DMS79 treated with DMSO at 0.1 percent for 48 hours (cell line): ENCODE results near the gene MRAP.
"Not testable (repeated sequence)": the region's sequence is repeated elsewhere in the genome, so short reads cannot be mapped to it uniquely, and the experiment has no call there.

Experiments
- DNase-seq: peaks from one replicate; lab custom pipeline; 2025; lab: John Stamatoyannopoulos, UW

MRAP gene

DNA sequence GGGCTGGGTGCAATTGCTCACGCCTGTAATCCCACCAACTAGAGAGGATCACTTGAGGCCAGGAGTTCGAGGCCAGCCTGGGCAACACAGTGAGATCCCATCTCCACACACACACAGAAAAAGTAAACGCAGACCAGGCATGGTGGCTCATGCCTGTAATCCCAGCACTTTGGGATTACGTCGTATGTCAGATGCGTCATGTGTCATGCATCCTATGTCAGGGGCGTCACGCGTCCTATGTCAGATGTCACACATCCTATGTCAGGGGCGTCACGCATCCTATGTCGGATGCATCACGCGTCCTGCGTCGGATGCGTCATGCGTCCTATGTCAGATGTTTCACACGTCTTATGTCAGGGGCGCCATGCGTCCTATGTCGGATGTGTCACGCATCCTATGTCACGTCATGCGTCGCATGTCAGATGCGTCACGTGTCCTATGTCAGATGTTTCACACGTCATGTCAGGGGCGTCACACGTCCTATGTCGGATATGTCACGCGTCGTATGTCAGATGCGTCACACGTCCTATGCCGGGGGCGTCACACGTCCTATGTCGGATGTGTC, 1.5 kb downstream of the MRAP start:
- DNase-seq = no peak

- no peak for DNase-seq
Measured at GRCh38 chr21:32301596-32301995, 2.9 kb downstream of the MRAP start.

- no peak for DNase-seq
Measured at GRCh38 chr21:32302560-32302959, 3.9 kb downstream of the MRAP start.

DNA sequence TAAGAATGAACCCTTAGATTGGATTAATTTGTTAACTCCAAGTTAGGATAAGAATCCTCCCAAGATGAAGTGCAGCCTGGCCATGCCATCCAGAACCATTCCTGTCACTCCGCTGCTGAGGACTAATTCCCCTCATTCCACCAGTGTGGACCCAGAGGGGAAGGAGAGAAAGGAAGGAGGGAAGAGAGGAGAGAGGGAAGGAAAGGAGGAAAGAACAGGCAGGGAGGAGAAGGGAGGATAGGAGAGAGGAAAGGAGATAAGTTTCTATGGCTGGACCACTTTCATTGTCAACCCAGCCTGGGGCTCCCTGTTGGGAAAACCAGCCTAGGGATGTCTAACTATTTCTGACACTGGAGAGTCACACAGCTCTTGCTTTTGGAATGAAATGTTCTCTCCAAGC, 4.7 kb downstream of the MRAP start:
- no peak for DNase-seq

DNA sequence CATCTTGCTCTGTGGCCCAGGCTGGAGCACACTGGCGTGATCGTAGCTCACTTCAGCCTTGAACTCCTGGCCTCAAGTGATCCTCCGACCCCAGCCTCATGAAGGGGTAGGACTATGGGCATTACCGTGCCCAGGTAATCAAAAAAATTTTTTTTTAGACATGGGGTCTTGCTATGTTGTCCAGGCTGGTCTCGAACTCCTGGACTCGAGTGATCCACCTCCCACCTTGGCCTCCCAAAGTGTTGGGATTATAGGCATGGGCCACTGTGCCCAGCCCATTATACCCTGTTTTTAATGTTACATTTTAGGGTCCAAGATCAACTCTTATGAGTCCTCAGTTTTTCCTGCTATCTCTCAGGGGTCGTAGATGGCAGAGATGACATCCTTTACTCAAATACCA, 6.3 kb downstream of the MRAP start:
- no peak for DNase-seq

DNA sequence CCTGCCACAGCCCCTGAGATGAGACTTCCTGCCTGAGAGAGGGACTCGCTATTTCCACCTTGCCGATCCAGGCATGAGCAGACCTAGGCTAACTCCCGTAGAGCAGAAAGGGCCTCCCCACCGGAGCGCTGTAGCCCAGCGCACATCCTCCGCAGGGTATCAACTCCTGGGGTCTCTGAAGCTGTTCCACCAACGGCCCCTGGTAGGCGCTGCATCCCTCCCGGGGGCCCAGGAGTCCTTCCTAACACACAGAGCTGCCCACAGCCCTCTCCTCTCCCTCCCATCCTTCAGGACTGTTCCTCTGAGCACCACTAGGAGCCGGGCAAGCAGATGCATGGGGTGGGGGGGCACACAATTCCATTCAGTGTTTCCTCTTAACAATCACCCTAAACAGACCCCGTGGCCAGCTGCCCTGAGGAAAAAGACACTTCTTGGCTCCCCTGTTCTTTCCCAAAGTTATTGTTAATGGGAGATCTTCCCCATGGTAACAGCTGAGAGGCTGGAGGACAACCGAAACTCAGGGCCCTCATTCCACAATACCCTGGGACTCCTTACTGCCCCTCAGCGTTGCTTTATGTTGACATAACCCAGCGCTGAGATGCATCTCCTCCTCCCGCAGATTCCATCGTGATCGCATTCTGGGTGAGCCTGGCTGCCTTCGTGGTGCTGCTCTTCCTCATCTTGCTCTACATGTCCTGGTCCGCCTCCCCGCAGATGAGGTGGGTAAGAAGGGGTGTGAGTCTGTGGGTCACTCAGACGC, 7.5 kb downstream of the MRAP start:
- DNase-seq = no peak

- no peak for DNase-seq
Measured at GRCh38 chr21:32307706-32308105, 9.1 kb downstream of the MRAP start.

DNA sequence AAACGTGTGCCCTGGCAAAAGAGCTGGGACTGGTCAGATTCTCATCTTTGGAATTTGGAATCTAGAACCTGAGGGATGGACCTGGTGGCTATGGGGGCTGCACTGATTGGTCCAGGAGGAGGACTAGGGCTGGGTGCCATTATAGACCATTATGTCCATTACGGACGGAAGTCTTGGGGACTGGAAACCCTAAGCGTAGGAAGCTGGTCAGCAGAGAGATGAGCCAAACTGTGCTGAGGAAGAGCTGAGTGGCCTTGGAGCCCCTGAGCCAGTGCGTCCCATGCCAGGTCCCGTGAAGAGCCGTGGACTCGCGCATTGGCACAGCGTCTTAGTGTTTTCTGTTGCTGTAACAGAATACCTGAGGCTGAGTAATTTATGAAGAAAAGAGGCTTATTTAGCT, 10.0 kb downstream of the MRAP start:
- DNase-seq = no peak

- no peak for DNase-seq
Measured at GRCh38 chr21:32309906-32310460, 11.3 kb downstream of the MRAP start.

DNA sequence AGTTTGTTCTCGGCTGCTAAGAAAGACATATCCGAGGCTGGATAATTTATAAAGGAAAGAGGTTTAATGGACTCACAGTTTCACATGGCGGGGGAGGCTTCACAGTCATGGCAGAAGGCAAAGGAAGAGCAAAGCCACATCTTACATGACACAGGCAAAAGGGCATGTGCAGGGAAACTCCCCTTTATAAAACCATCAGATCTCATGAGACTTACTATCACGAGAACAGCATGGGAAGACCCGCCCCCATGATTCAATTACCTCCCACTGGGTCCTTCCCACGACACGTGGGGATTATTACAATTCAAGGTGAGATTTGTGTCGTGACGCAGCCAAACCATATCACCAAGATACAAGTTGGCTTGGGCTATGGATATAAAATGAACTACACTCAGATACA, 12.3 kb downstream of the MRAP start:
- not testable (repeated sequence) for DNase-seq

GRCh38 chr21:32311621-32312020, 13.0 kb downstream of the MRAP start:
- no peak for DNase-seq

- no peak for DNase-seq
Measured at GRCh38 chr21:32312326-32312725, 13.7 kb downstream of the MRAP start.

- DNase-seq = no peak
Measured at GRCh38 chr21:32312976-32313375, 14.3 kb downstream of the MRAP start.

- no peak for DNase-seq
Measured at GRCh38 chr21:32314806-32315205, 16.2 kb downstream of the MRAP start.

DNA sequence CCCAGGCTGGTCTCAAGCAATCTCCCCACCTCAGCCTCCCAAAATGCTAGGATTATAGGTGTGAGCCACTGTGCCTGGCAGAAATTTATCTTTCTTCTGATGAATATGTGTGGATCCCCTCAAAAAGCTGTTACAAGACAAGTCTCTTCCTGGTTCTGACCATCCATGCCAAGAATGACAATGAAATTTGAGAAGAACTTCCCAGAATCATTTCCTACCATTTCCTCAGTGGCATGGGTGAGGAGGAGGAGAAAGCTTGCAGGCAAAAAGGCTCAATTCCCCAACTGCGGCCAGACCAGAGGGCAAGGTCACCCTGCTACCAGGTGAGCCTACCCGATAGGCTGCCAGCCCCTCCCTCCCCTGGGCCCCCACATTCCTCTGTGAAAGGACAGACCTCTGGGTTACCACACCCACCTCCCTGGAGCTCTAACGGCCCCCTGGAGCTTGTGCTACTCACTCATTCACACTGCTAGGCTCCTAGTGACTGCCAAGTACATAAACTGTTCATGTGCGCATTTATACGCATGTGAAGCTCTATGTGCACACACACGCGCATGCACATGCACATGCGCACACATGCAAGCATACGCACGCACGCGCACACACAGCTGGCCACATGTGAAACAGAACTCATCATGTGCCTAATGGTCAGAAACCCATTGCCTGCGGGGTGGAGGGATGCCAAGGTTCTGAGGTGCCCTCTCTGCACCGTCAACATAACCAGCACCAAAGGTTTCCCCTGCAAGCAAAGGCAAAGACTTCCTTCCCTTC, 17.0 kb downstream of the MRAP start:
- DNase-seq = no peak

- DNase-seq = no peak
Measured at GRCh38 chr21:32316361-32317215, 17.9 kb downstream of the MRAP start.

DNA sequence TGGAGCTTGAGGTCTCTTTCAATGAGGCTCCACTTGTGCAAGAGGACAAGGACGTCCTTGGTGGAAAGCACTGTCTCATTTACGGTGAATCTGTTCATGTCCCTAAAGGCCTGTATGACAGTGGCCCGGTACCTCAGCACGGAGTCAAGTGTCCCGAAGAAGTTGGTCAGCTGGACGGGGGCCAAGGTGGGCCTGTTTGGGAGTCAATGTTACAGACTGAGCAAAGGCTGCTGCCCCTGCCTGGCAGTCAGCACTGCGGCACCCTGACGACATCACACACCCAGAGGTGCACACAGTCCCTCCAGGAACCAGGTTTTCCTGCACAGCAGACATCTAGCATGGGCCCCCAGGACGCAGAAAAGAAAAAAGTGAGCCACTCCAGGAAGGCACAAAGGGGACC, 19.1 kb downstream of the MRAP start:
- DNase-seq = no peak

DNA sequence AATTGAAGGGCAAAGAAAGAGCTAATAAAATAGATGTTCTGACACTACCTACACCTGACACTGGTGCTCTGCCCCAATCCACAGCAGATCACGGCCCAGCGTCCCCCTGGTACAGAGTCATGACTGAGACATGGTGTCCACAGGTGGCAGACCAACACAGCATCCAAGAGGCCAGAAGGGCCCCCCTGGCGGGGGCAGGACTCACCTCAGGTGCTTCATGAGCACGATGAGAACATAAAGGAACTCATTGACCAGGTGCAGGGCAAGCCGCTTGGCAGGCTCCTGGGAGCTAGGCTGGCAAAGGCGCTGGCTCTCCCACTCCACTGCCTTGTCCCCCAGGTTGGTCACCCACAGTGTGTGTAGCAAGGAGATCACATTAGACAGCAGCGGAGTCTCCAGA, 20.4 kb downstream of the MRAP start:
- DNase-seq = no peak

- DNase-seq = no peak
Measured at GRCh38 chr21:32320059-32320458, 21.4 kb downstream of the MRAP start.

DNA sequence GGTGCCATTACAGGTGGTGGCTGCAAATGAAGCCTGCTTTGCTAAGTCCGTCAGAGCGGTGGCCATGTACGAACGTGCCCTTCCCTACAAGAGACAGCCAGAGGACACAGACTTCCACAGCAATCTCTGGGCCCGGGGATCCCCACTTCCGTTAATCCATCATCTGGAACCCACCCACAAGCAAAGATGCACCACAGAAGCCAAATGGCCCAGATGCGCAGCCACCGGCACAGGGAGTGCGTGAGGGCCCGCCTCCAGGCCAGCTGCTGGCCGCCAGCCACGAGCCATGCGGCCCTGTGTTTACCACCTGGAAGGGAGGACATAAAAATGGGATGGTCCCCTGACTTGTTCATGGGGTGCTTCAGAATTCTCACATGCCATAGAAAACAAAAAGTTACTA, 22.1 kb downstream of the MRAP start:
- no peak for DNase-seq

DNA sequence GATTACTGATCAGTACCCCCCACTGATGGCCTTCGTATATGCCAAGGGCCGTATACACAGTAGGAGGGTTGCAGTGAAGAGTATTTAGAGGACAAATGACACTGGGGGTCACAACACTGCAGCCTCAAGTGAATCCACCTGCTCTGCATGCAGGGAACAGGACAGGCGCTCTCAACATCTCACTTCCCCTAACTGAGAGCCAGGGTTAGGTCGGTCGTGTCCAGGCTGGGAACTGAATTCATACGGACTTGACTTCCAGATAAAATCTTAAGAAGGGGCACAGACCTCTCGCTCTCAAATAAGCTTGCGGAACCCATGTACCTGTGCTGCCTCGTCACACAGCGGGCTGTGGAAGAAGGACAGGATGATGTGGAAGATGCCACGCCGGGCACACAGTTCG, 22.8 kb downstream of the MRAP start:
- no peak for DNase-seq

- DNase-seq = no peak
Measured at GRCh38 chr21:32322103-32322502, 23.4 kb downstream of the MRAP start.
